SK-N-SH treated with all-trans-retinoic acid at 6 μM for 48 hours (cell line): Measurements from ENCODE around the gene ADGRB3.
"Not testable (repeated sequence)": the region's sequence is repeated elsewhere in the genome, so short reads cannot be mapped to it uniquely, and the experiment has no call there.

Experiments
- ARNTL ChIP-seq: fragments of 450-650 bp; formaldehyde crosslinking; IDR thresholded peaks from 2 replicates; pipeline ENCODE4 v1.5.0; 2020; ENCODE audit warnings: low read depth, mild to moderate bottlenecking, moderate library complexity, borderline replicate concordance
- CREB5 ChIP-seq: fragments of 250-450 bp; sonication (Bioruptor Pico); IDR thresholded peaks from 2 replicates; pipeline ENCODE4 v1.5.1; 2020; ENCODE audit warnings: low read depth, mild to moderate bottlenecking, moderate library complexity
- CSDC2 ChIP-seq: fragments of 250-450 bp; sonication (Bioruptor Pico); IDR thresholded peaks from 2 replicates; pipeline ENCODE4 v1.5.0; 2020; ENCODE audit warnings: mild to moderate bottlenecking, moderate library complexity
- ESRRG ChIP-seq: fragments of 250-450 bp; sonication (Bioruptor Pico); IDR thresholded peaks from 2 replicates; pipeline ENCODE4 v1.6.1; 2021; ENCODE audit warnings: mild to moderate bottlenecking
- TSHZ2 ChIP-seq: fragments of 250-450 bp; sonication (Bioruptor Pico); IDR thresholded peaks from 2 replicates; pipeline ENCODE4 v1.5.0; 2020; ENCODE audit warnings: mild to moderate bottlenecking, moderate library complexity
- ZC3H10 ChIP-seq: fragments of 250-450 bp; sonication (Bioruptor Pico); IDR thresholded peaks from 2 replicates; pipeline ENCODE4 v1.5.1; 2021; ENCODE audit warnings: mild to moderate bottlenecking, moderate library complexity
- ZFP3 ChIP-seq: fragments of 250-450 bp; sonication (Bioruptor Pico); IDR thresholded peaks from 2 replicates; pipeline ENCODE4 v1.5.0; 2020; ENCODE audit warnings: mild to moderate bottlenecking, moderate library complexity
- ZFP30 ChIP-seq: fragments of 450-650 bp; formaldehyde crosslinking; IDR thresholded peaks from 2 replicates; pipeline ENCODE4 v1.5.0; 2022; ENCODE audit warnings: mild to moderate bottlenecking, moderate library complexity
- ZNF70 ChIP-seq: fragments of 450-650 bp; formaldehyde crosslinking; IDR thresholded peaks from 2 replicates; pipeline ENCODE4 v1.5.0; 2020; ENCODE audit warnings: mild to moderate bottlenecking, moderate library complexity
- ZNF8 ChIP-seq: fragments of 450-650 bp; formaldehyde crosslinking; IDR thresholded peaks from 2 replicates; pipeline ENCODE4 v1.5.0; 2020; ENCODE audit warnings: mild to moderate bottlenecking, moderate library complexity
- TF ChIP-seq, protein P1 (sequence below): fragments of 250-450 bp; sonication (Bioruptor Pico); IDR thresholded peaks from 2 replicates; pipeline ENCODE4 v1.8.0; 2020; ENCODE audit warnings: mild to moderate bottlenecking, moderate library complexity, borderline replicate concordance
- TF ChIP-seq, protein P2 (sequence below): fragments of 250-450 bp; sonication (Bioruptor Pico); IDR thresholded peaks from 2 replicates; pipeline ENCODE4 v1.5.1; 2021; ENCODE audit warnings: mild to moderate bottlenecking, moderate library complexity

GRCh38 chr6:68814976-68815375 lies 179.9 kb downstream of the ADGRB3 start:
- TF ChIP-seq ZNF8 (CRISPR knock-in tag); ZNF70 (CRISPR knock-in tag); ZFP3; ESRRG (CRISPR knock-in tag); TSHZ2 (CRISPR knock-in tag); ZFP30 (CRISPR knock-in tag); ZC3H10; CREB5; CSDC2 (CRISPR knock-in tag); ARNTL (CRISPR knock-in tag): not testable (repeated sequence)
- TF ChIP-seq, protein P1, sequence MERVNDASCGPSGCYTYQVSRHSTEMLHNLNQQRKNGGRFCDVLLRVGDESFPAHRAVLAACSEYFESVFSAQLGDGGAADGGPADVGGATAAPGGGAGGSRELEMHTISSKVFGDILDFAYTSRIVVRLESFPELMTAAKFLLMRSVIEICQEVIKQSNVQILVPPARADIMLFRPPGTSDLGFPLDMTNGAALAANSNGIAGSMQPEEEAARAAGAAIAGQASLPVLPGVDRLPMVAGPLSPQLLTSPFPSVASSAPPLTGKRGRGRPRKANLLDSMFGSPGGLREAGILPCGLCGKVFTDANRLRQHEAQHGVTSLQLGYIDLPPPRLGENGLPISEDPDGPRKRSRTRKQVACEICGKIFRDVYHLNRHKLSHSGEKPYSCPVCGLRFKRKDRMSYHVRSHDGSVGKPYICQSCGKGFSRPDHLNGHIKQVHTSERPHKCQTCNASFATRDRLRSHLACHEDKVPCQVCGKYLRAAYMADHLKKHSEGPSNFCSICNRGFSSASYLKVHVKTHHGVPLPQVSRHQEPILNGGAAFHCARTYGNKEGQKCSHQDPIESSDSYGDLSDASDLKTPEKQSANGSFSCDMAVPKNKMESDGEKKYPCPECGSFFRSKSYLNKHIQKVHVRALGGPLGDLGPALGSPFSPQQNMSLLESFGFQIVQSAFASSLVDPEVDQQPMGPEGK (CRISPR knock-in tag), result not testable (repeated sequence)
- TF ChIP-seq, protein P2, sequence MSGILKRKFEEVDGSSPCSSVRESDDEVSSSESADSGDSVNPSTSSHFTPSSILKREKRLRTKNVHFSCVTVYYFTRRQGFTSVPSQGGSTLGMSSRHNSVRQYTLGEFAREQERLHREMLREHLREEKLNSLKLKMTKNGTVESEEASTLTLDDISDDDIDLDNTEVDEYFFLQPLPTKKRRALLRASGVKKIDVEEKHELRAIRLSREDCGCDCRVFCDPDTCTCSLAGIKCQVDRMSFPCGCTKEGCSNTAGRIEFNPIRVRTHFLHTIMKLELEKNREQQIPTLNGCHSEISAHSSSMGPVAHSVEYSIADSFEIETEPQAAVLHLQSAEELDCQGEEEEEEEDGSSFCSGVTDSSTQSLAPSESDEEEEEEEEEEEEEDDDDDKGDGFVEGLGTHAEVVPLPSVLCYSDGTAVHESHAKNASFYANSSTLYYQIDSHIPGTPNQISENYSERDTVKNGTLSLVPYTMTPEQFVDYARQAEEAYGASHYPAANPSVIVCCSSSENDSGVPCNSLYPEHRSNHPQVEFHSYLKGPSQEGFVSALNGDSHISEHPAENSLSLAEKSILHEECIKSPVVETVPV (CRISPR knock-in tag), result not testable (repeated sequence)
